Renal cortex interstitium (tissue), 11 donors: ENCODE data around the gene RBMS1. TPM values are rescaled to one million over a fixed set of nuclear protein-coding genes. Genes with fewer than 3 reads are reported as not detected.

Experiments
- DNase-seq, 11 donors: peaks; one replicate each; pipeline ENCODE4 v3.0.0-alpha.2; 2013; ENCODE audit warnings: low read depth in 9 of 11, low spot score in 4 of 11; ENCODE audit errors: extremely low read depth in 1 of 11
- polyA plus RNA-seq, 3 donors: library from polyadenylated mRNA; unstranded; fragments of 120-200 nt; gene quantifications; one replicate each; pipeline ENCODE4 v1.2.1, GENCODE V29; 2013; ENCODE audit not compliant: insufficient read length in 3 of 3

The RBMS1 gene
- polyA plus RNA-seq, 3 donors, result 130 to 157 (median 150) TPM

GRCh38 chr2:160334028-160334741 lies 159.4 kb downstream of the RBMS1 start:
- DNase-seq, result no peak

- no peak for DNase-seq
Observed at GRCh38 chr2:160333324-160334027, 160.1 kb downstream of the RBMS1 start.

- peak in 1 of 11 donors; percentile 19 for DNase-seq
Observed at GRCh38 chr2:160332318-160332717, 161.3 kb downstream of the RBMS1 start.

GRCh38 chr2:160331258-160332025 lies 162.2 kb downstream of the RBMS1 start:
- no peak for DNase-seq

- DNase-seq, result no peak
Observed at GRCh38 chr2:160328811-160329527, 164.6 kb downstream of the RBMS1 start.

- DNase-seq, result no peak
Observed at GRCh38 chr2:160326786-160327185, 166.8 kb downstream of the RBMS1 start.

- DNase-seq, result no peak
Observed at GRCh38 chr2:160325418-160325817, 168.2 kb downstream of the RBMS1 start.

- DNase-seq, result no peak
Observed at GRCh38 chr2:160324917-160325316, 168.7 kb downstream of the RBMS1 start.

- peak in 5 of 11 donors; percentile 37 to 52 (median 39) for DNase-seq
Observed at GRCh38 chr2:160324161-160324800, 169.3 kb downstream of the RBMS1 start.

- DNase-seq, result no peak
Observed at GRCh38 chr2:160322320-160322719, 171.3 kb downstream of the RBMS1 start.

GRCh38 chr2:160321006-160321405 lies 172.6 kb downstream of the RBMS1 start:
- DNase-seq, result no peak

- no peak for DNase-seq
Observed at GRCh38 chr2:160319700-160320099, 173.9 kb downstream of the RBMS1 start.

- DNase-seq, result no peak
Observed at GRCh38 chr2:160318218-160318617, 175.4 kb downstream of the RBMS1 start.

- DNase-seq, result no peak
Observed at GRCh38 chr2:160317181-160318099, 176.2 kb downstream of the RBMS1 start.

- DNase-seq, result no peak
Observed at GRCh38 chr2:160315337-160315736, 178.3 kb downstream of the RBMS1 start.

- no peak for DNase-seq
Observed at GRCh38 chr2:160310118-160310828, 183.3 kb downstream of the RBMS1 start.

GRCh38 chr2:160309585-160309984 lies 184.0 kb downstream of the RBMS1 start:
- DNase-seq, result no peak
